Measurements from ENCODE around the gene AXIN1.

DNA sequence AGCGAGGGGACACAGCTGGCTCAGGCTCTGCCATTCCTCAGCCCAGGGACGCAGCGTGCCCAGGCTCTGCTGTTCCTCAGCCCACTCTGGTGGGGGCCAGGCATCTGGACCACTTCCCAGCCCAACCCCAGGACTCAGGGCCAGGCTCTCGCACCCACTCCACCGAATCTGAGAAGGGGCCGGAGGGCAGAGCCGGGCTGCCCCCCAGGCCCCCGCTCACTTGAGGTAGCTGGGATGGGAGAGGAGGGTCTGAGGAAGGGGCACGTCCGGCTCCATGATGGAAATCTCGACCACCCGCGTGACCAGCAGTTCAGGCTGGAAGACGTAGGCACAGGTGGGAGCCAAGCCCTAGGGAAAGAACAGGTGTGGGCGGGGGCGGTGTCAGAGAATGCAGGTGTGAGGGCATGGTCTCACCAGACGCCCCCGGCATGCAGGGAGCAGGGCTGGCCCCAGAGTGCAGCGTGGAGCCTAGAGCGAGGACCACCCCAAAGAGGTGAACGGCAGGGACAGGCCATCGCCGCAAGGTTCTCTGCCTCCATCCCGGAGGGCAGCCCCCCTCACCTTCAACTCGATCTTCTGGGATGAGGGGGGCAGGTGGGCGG is 24.4 kb upstream of the AXIN1 start:
- TF ChIP-seq, protein P1, sequence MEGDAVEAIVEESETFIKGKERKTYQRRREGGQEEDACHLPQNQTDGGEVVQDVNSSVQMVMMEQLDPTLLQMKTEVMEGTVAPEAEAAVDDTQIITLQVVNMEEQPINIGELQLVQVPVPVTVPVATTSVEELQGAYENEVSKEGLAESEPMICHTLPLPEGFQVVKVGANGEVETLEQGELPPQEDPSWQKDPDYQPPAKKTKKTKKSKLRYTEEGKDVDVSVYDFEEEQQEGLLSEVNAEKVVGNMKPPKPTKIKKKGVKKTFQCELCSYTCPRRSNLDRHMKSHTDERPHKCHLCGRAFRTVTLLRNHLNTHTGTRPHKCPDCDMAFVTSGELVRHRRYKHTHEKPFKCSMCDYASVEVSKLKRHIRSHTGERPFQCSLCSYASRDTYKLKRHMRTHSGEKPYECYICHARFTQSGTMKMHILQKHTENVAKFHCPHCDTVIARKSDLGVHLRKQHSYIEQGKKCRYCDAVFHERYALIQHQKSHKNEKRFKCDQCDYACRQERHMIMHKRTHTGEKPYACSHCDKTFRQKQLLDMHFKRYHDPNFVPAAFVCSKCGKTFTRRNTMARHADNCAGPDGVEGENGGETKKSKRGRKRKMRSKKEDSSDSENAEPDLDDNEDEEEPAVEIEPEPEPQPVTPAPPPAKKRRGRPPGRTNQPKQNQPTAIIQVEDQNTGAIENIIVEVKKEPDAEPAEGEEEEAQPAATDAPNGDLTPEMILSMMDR (IDR thresholded peaks at IDR 0.05), result no peak
- TF ChIP-seq EP300 (IDR thresholded peaks at IDR 0.05) (no peak), POLR2A (IDR thresholded peaks at IDR 0.05) (no peak)
